SK-N-MC (cell line): ENCODE data around the gene DSCAM.

Source experiments
- EZH2 ChIP-seq: fragments of 200-600 bp; sonication (generic); IDR thresholded peaks from one replicate; pipeline ENCODE4 v1.6.1; 2017; ENCODE audit warnings: antibody characterized with exemption
- POLR2AphosphoS5 ChIP-seq: IDR thresholded peaks from 2 replicates; pipeline ENCODE4 v1.6.1; 2012; ENCODE audit warnings: mild to moderate bottlenecking, low read depth, low read length, borderline replicate concordance

- no peak for TF ChIP-seq POLR2AphosphoS5
- no peak for TF ChIP-seq EZH2
Observed at GRCh38 chr21:40381111-40381510, 465.8 kb downstream of the DSCAM start.
